ENCODE data around the gene PACS2.
"Not testable (repeated sequence)": the region's sequence is repeated elsewhere in the genome, so short reads cannot be mapped to it uniquely, and the experiment has no call there.

The PACS2 gene

GRCh38 chr14:105351920-105352851 is 37.6 kb downstream of the PACS2 start:
- DNase-seq = peak; percentile 85

GRCh38 chr14:105353136-105353535 is 38.6 kb downstream of the PACS2 start:
- no peak for DNase-seq

- no peak for DNase-seq
Measured at GRCh38 chr14:105354541-105354940, 40.0 kb downstream of the PACS2 start.

GRCh38 chr14:105355049-105355575 is 40.6 kb downstream of the PACS2 start:
- DNase-seq = no peak

- no peak for DNase-seq
Measured at GRCh38 chr14:105355850-105356604, 41.5 kb downstream of the PACS2 start.

GRCh38 chr14:105356927-105357326 is 42.4 kb downstream of the PACS2 start:
- DNase-seq = no peak

- no peak for DNase-seq
Measured at GRCh38 chr14:105357626-105358025, 43.1 kb downstream of the PACS2 start.

- no peak for DNase-seq
Measured at GRCh38 chr14:105358140-105358846, 43.7 kb downstream of the PACS2 start.

GRCh38 chr14:105358943-105359342 is 44.4 kb downstream of the PACS2 start:
- no peak for DNase-seq

GRCh38 chr14:105361412-105361811 is 46.9 kb downstream of the PACS2 start:
- DNase-seq = not testable (repeated sequence)

GRCh38 chr14:105363847-105364708 is 49.5 kb downstream of the PACS2 start:
- no peak for DNase-seq

GRCh38 chr14:105365101-105365500 is 50.6 kb downstream of the PACS2 start:
- no peak for DNase-seq

GRCh38 chr14:105365681-105366080 is 51.1 kb downstream of the PACS2 start:
- DNase-seq = no peak

- no peak for DNase-seq
Measured at GRCh38 chr14:105366386-105367074, 52.0 kb downstream of the PACS2 start.

- no peak for DNase-seq
Measured at GRCh38 chr14:105367116-105368031, 52.8 kb downstream of the PACS2 start.

GRCh38 chr14:105368032-105368417 is 53.5 kb downstream of the PACS2 start:
- DNase-seq = no peak

GRCh38 chr14:105368426-105368825 is 53.9 kb downstream of the PACS2 start:
- DNase-seq = no peak

- DNase-seq = no peak
Measured at GRCh38 chr14:105368910-105369652, 54.5 kb downstream of the PACS2 start.

- DNase-seq = no peak
Measured at GRCh38 chr14:105369653-105370040, 55.1 kb downstream of the PACS2 start.

GRCh38 chr14:105374389-105374788 is 59.8 kb downstream of the PACS2 start:
- DNase-seq = no peak
